T follicular helper cell (primary cell): ENCODE data around the gene SKAP2.

Experiments
- DNase-seq: peaks from one replicate; pipeline ENCODE4 v3.0.0-alpha.2; 2020; ENCODE audit warnings: low read depth

The SKAP2 gene

GRCh38 chr7:26759108-26759507 lies 105.3 kb downstream of the SKAP2 start:
- no peak for DNase-seq

DNA sequence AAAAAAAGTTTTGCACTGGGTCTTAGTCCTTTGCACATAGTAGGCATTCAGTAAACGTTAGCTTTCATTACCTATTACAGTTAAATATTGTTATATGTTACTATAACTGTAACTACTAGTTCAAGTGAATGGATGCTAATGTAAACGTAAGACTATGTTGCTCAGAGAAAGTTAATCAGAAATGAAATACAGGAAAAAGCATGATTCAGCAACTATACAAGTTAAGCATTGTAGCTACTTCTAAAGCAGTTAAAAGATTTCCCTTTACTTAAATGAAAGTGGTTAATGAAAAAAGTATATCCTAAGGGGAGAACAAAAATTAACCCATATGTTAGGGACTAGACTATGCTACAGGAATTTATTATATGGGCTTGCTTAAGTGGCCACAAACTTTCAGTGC lies 121.2 kb downstream of the SKAP2 start:
- no peak for DNase-seq

- no peak for DNase-seq
Measured at GRCh38 chr7:26735976-26736600, 128.3 kb downstream of the SKAP2 start.

DNA sequence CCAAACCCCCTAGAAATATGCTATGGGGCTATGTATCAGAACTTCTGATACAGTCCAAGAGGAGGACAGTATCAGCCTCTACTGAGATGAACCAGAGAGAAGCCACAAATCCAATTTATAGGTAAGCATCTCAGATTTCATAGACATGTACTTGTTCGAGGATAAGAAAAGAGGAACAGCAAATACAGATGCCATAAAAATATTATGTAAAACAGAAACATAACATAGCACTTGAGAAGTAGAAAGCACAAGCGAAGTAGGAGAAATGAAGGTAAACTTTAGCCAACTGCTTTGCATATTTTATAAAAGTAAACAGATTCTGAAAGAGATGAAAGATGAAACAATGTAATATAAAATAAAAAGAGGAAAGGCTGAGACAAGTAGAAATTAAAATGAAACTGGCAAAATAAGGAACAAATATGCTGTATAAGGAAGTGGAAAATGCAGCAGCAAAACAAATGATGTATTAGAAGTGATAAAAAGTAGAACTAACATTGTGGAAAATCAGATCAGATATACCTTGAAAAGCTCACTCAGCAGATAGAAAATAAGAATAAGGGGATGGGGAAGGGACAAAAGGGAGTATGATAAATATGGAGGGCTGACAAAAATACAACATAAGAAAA lies 135.1 kb downstream of the SKAP2 start:
- no peak for DNase-seq

DNA sequence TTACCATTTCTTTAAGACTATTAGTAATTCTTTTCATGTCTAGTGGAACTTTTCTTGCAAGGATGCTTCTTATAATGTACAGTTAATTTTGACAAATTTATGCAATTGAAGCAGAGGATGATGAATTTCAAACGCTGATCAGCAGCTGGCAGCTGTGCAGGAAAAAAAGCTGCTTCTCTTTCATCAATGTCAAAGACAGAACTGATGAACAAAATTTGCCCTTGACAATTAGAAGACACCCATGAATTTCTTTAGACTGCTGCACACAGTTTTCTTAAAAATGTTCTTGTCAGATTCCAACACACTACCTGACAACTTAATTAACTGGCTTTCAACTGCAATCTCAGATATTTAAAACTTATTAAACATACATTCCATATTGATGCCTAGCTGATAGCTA lies 138.3 kb downstream of the SKAP2 start:
- no peak for DNase-seq

- DNase-seq = no peak
Measured at GRCh38 chr7:26724795-26725194, 139.6 kb downstream of the SKAP2 start.

- DNase-seq = no peak
Measured at GRCh38 chr7:26723129-26723528, 141.3 kb downstream of the SKAP2 start.

DNA sequence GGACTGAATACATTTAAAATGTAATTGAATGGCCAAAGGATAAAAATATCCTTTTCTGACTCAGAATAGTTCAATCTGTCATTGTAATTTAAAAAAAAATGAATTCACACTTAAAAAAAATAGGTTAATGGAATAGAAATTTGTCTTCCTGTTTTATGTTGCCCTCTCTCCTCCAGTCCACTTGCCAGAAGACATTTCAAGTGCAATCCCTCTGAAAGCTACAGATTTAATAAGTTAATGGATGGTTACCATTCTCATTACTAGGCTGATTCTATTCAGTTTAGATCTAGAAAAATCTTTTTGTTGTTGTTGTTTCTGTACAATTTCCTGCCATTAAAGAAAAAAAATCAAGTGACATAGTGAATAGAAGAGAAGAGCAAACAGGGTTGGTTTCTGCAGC lies 142.9 kb downstream of the SKAP2 start:
- DNase-seq = no peak

- DNase-seq = no peak
Measured at GRCh38 chr7:26718063-26718462, 146.3 kb downstream of the SKAP2 start.

DNA sequence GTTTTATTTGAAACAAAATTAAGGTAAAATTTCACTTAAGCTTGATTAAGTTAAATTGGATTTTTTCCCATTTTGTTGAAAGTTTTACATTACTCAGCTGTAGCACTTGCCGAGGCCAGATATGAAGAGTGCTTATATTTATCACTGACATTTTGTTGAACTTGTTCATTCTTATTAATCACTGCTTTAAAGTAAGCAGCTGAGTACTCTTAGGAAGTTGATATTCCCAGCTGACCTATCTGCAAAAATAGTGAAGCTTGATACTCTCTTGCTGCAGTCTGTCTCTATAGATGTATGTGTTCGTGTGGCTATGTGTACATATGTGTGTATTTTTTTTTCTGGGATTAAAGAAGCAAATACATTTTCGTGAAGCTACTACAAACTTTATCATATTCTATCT lies 150.0 kb downstream of the SKAP2 start:
- no peak for DNase-seq

GRCh38 chr7:26714006-26714405 lies 150.4 kb downstream of the SKAP2 start:
- DNase-seq = no peak

DNA sequence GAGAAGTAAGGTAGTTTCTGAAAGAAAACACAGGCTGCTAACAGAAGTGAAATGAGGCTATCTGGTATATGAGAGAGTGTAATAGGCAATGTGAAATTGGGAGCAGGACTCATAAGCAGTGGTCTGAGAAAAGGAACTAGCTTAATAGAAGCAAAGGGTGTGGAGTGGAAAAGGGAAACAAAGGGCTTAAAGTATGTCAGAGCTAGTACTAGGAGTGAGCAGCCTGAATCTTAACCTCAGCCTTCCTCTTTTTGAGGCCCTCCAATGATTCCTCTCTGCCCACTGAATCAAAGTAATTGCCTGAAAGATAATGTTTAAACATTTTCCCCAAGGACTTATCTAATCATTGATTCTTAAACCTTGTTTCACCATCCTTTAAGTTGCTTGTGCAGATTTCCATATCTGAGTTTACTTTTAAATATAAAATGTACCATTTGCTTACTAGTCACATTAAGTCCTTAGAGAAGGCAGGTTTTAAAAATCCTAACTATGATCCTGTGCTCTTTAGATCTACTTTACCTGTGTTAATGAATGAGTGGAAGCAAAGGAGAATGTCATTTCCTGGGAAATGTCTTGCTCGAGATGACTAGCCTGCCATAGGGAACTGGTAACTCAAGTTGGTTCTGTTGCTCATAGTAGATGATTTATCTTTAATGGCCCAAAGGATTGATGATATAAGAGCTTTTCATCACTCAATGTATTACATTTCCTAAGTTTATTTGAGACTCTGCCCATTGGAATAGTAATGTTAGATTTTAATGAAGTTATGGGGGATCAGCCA lies 155.0 kb downstream of the SKAP2 start:
- DNase-seq = no peak

GRCh38 chr7:26705567-26705966 lies 158.8 kb downstream of the SKAP2 start:
- DNase-seq = no peak

GRCh38 chr7:26704786-26705185 lies 159.6 kb downstream of the SKAP2 start:
- no peak for DNase-seq

- DNase-seq = no peak
Measured at GRCh38 chr7:26704036-26704435, 160.4 kb downstream of the SKAP2 start.

- DNase-seq = no peak
Measured at GRCh38 chr7:26700893-26701292, 163.5 kb downstream of the SKAP2 start.

- DNase-seq = no peak
Measured at GRCh38 chr7:26700386-26700785, 164.0 kb downstream of the SKAP2 start.

GRCh38 chr7:26699766-26700165 lies 164.6 kb downstream of the SKAP2 start:
- DNase-seq = no peak

DNA sequence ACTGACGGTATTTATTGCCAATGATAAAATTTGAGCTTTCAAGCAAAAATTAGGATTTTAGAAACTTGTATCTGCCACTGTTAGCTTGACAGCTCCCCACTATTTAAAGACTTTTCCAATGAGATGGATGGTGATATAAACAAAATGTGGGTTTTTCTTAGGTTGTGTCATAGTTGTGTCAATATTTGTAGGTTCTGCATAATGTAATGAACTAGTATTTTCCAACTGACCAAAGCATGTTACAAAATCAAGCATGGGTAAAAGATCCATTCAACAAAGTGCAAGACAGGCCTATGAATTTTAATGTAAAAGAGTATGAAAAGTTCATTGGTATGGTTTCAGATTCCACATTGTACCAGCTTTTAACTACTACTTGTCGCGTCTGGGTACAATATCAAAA lies 165.6 kb downstream of the SKAP2 start:
- DNase-seq = no peak

- no peak for DNase-seq
Measured at GRCh38 chr7:26698194-26698593, 166.2 kb downstream of the SKAP2 start.

DNA sequence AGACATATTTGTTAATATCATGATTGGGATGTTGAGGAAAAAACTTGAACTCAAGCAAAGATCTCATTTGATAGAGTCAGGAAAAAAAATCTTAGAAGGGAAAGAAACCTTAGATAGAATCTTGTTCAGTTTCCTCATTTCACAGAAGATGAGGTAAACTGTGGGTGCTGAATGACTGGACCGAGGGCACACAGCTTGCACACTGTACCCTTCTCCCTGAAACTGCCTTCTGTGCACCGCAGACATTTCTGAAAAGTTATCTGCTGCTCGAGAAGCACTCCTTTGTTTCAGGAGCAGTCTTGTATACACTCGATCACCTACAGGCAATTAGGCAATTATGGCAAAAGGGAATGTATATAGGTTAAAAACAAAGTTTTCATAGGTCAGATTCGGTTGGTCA lies 167.4 kb downstream of the SKAP2 start:
- no peak for DNase-seq

DNA sequence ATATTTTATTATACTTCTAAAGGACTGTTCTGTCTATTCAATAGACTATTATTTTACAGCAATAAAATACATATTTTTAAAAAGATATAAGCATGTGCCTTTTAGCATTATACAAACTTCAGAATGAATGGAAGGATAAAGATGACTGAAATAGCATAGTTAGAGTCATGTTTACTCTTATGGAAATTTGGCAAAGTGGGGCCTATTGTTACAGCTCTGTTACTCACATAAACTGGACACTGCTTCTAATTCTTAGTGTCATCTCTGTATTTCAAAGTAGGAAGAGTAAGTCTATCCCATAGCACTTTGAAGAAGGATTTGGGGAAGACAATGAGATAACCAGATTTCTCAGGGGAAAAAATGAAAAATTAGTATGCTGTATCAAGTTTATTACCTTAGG lies 168.2 kb downstream of the SKAP2 start:
- DNase-seq = no peak

DNA sequence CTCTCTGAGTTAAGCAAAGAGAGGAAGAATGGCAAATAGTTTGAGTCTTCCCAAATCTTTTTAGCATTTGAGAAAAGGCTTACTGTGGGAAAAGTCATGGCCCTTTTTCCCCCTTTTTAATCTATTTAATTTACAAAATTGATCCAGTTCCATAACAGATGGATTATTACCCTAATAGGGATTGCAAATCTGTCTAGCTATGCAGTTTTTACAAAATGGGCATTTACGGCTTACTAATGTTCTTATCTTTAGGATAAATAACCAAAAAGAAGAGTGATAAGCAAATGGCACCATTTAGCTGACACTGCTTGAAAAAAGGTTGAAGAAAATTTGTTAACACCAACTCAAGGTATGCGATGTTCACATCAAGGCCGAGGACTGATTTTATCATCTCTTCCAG lies 169.7 kb downstream of the SKAP2 start:
- no peak for DNase-seq
